CD4-positive, alpha-beta memory T cell (primary cell): ENCODE measurements around the gene CASP1. TPM values are rescaled to one million over a fixed set of nuclear protein-coding genes. Genes with fewer than 3 reads are reported as not detected.
A peak's percentile ranks its signal among the peaks of the same experiment; 100 is the strongest.

Experiments
- CTCF ChIA-PET: fragments of 350-600 bp; sonication (Branson Sonifier 250); formaldehyde crosslinking; loops from one replicate; lab custom pipeline; 2021; ENCODE audit warnings: inconsistent platforms; ENCODE audit not compliant: partially characterized antibody; lab: Charles Lee
- POLR2A ChIA-PET: fragments of 350-600 bp; sonication (Branson Sonifier 250); formaldehyde crosslinking; loops from one replicate; lab custom pipeline; 2021; ENCODE audit not compliant: partially characterized antibody; lab: Charles Lee
- DNase-seq, 5 donors: peaks; one replicate each; pipeline versions ENCODE4 v3.0.0 to v3.0.0-alpha.2; 2020 to 2022; ENCODE audit warnings: mixed read lengths in 1 of 5
- H3K27ac ChIP-seq: one replicate; pipeline ENCODE4 v1.7.0; 2013; ENCODE audit warnings: low read depth, low read length
- H3K27me3 ChIP-seq: 2 replicates; pipeline ENCODE4 v1.7.0; 2013; ENCODE audit warnings: mild to moderate bottlenecking, low read length, moderate library complexity; ENCODE audit not compliant: insufficient read depth
- H3K36me3 ChIP-seq: 2 replicates; pipeline ENCODE4 v1.7.0; 2013; ENCODE audit warnings: mild to moderate bottlenecking, low read length, moderate library complexity; ENCODE audit not compliant: insufficient read depth
- H3K4me1 ChIP-seq: 2 replicates; pipeline ENCODE4 v1.7.0; 2013; ENCODE audit warnings: mild to moderate bottlenecking, low read length, moderate library complexity; ENCODE audit not compliant: insufficient read depth
- H3K4me3 ChIP-seq, 2 donors: one replicate each; pipeline ENCODE4 v1.7.0; 2013; ENCODE audit warnings: low read length in 2 of 2, mild to moderate bottlenecking in 1 of 2
- H3K9me3 ChIP-seq, 2 donors: one replicate each; pipeline ENCODE4 v1.7.0; 2013; ENCODE audit warnings: low read length in 2 of 2, control low read depth in 1 of 2; ENCODE audit not compliant: control insufficient read depth in 1 of 2
- H3K27ac Mint-ChIP-seq, 7 donors: one replicate each; pipeline ENCODE4 v1.8.0; 2020 to 2021; ENCODE audit warnings: mixed read lengths in 7 of 7, mild to moderate bottlenecking in 6 of 7, inconsistent platforms in 3 of 7, moderate library complexity in 3 of 7
- H3K27me3 Mint-ChIP-seq, 2 donors: one replicate each; pipeline ENCODE4 v1.8.0; 2020 to 2021; ENCODE audit warnings: mixed read lengths in 2 of 2
- H3K36me3 Mint-ChIP-seq, 2 donors: one replicate each; pipeline ENCODE4 v1.8.0; 2020 to 2021; ENCODE audit warnings: mixed read lengths in 2 of 2, inconsistent platforms in 1 of 2, mild to moderate bottlenecking in 1 of 2
- H3K4me1 Mint-ChIP-seq, 4 donors: one replicate each; pipeline ENCODE4 v1.8.0; 2020 to 2021; ENCODE audit warnings: mixed read lengths in 4 of 4, mild to moderate bottlenecking in 1 of 4
- H3K4me3 Mint-ChIP-seq, 8 donors: one replicate each; pipeline ENCODE4 v1.8.0; 2020 to 2021; ENCODE audit warnings: mixed read lengths in 8 of 8, mild to moderate bottlenecking in 7 of 8, moderate library complexity in 6 of 8, inconsistent platforms in 3 of 8
- H3K9me3 Mint-ChIP-seq, 8 donors: one replicate each; pipeline ENCODE4 v1.8.0; 2020 to 2021; ENCODE audit warnings: mixed read lengths in 8 of 8, mild to moderate bottlenecking in 5 of 8, inconsistent platforms in 3 of 8, moderate library complexity in 1 of 8
- intact Hi-C: fragments of 100-400 bp; cut with micrococcal nuclease; formaldehyde crosslinking; loops from one replicate; pipeline ENCODE4 v1.15.1; 2023
- polyA plus RNA-seq, 2 donors: library from polyadenylated mRNA; unstranded; fragments of 300-500 nt; fragmentation: Illumina TruSeq; gene quantifications; one replicate each; pipeline ENCODE4 v1.2.3, GENCODE V29; 2021
- total RNA-seq, 2 experiments: library from RNA; stranded (reverse); gene quantifications; one replicate each; pipeline ENCODE4 v1.2.3, GENCODE V29; 2021

The CASP1 gene
- total and polyA plus RNA-seq, 4 experiments from 2014 or later = 74.8 to 195 (median 111) TPM

GRCh38 chr11:105057432-105057831 is 22.5 kb upstream of the CASP1 start:
- no peaks in the 10 kb centered on the region for H3K27me3 Mint-ChIP-seq
- no peak overlapping the region for H3K4me3 ChIP-seq
- peaks cover 0 to 2% (median 0%) of the 10 kb centered on the region in 8 donors for H3K9me3 Mint-ChIP-seq
- no peak for DNase-seq
- H3K36me3 Mint-ChIP-seq = peaks cover 11 to 19% of the 10 kb centered on the region in 2 donors
- ChIA-PET POLR2A (no interaction called here), CTCF (no interaction called here)
- no peaks in the 10 kb centered on the region for H3K9me3 ChIP-seq
- H3K27ac Mint-ChIP-seq = no peak overlapping the region
- no peak overlapping the region for H3K4me3 Mint-ChIP-seq
- intact Hi-C loops = no loop called here
- H3K4me1 Mint-ChIP-seq = no peaks in the 10 kb centered on the region
- no peaks in the 10 kb centered on the region for H3K36me3 ChIP-seq
- H3K27ac ChIP-seq = no peak overlapping the region
- H3K27me3 ChIP-seq = no peaks in the 10 kb centered on the region
- H3K4me1 ChIP-seq = no peaks in the 10 kb centered on the region

GRCh38 chr11:105056446-105056845 is 21.5 kb upstream of the CASP1 start:
- Histone ChIP-seq H3K36me3 (no peaks in the 10 kb centered on the region), H3K27ac (no peak overlapping the region), H3K9me3 (no peaks in the 10 kb centered on the region), H3K27me3 (no peaks in the 10 kb centered on the region), H3K4me3 (no peak overlapping the region), H3K4me1 (no peaks in the 10 kb centered on the region)
- no peak for DNase-seq
- H3K4me1 Mint-ChIP-seq = no peaks in the 10 kb centered on the region
- H3K9me3 Mint-ChIP-seq = peaks cover 0 to 2% (median 0%) of the 10 kb centered on the region in 8 donors
- peaks cover 3 to 9% of the 10 kb centered on the region in 2 donors for H3K36me3 Mint-ChIP-seq
- ChIA-PET POLR2A (no interaction called here), CTCF (no interaction called here)
- intact Hi-C loops = no loop called here
- no peak overlapping the region for H3K4me3 Mint-ChIP-seq
- H3K27me3 Mint-ChIP-seq = no peaks in the 10 kb centered on the region
- H3K27ac Mint-ChIP-seq = no peak overlapping the region

- no peaks in the 10 kb centered on the region for H3K4me1 Mint-ChIP-seq
- Histone ChIP-seq H3K9me3 (no peaks in the 10 kb centered on the region), H3K27ac (no peak overlapping the region), H3K4me3 (no peak overlapping the region), H3K27me3 (no peaks in the 10 kb centered on the region), H3K4me1 (no peaks in the 10 kb centered on the region), H3K36me3 (no peaks in the 10 kb centered on the region)
- no peaks in the 10 kb centered on the region for H3K27me3 Mint-ChIP-seq
- intact Hi-C loops = no loop called here
- H3K4me3 Mint-ChIP-seq = no peak overlapping the region
- H3K9me3 Mint-ChIP-seq = peaks cover 0 to 2% (median 0%) of the 10 kb centered on the region in 8 donors
- ChIA-PET POLR2A (no interaction called here), CTCF (no interaction called here)
- H3K27ac Mint-ChIP-seq = no peak overlapping the region
- DNase-seq = no peak
- peaks cover 0 to 3% of the 10 kb centered on the region in 2 donors for H3K36me3 Mint-ChIP-seq
Measured at GRCh38 chr11:105054723-105055493, 20.0 kb upstream of the CASP1 start.

- Mint-ChIP-seq H3K27ac (no peak overlapping the region), H3K4me3 (no peak overlapping the region), H3K27me3 (no peaks in the 10 kb centered on the region), H3K36me3 (peaks cover 0 to 3% of the 10 kb centered on the region in 2 donors), H3K4me1 (no peaks in the 10 kb centered on the region), H3K9me3 (peaks cover 0 to 2% (median 0%) of the 10 kb centered on the region in 8 donors)
- ChIA-PET CTCF (no interaction called here), POLR2A (no interaction called here)
- Histone ChIP-seq H3K4me3 (no peak overlapping the region), H3K27ac (no peak overlapping the region), H3K36me3 (no peaks in the 10 kb centered on the region), H3K27me3 (no peaks in the 10 kb centered on the region), H3K9me3 (no peaks in the 10 kb centered on the region), H3K4me1 (no peaks in the 10 kb centered on the region)
- DNase-seq = no peak
- intact Hi-C loops = no loop called here
Measured at GRCh38 chr11:105052487-105052886, 17.5 kb upstream of the CASP1 start.

- no peak for DNase-seq
- Histone ChIP-seq H3K36me3 (no peaks in the 10 kb centered on the region), H3K27ac (no peak overlapping the region), H3K27me3 (no peaks in the 10 kb centered on the region), H3K4me1 (peaks cover 4% of the 10 kb centered on the region), H3K9me3 (no peaks in the 10 kb centered on the region), H3K4me3 (no peak overlapping the region)
- H3K4me1 Mint-ChIP-seq = peaks cover 2 to 5% (median 4%) of the 10 kb centered on the region in 4 donors
- H3K36me3 Mint-ChIP-seq = peaks cover 0 to 3% of the 10 kb centered on the region in 2 donors
- H3K27ac Mint-ChIP-seq = no peak overlapping the region
- intact Hi-C loops = no loop called here
- H3K4me3 Mint-ChIP-seq = no peak overlapping the region
- ChIA-PET CTCF (no interaction called here), POLR2A (no interaction called here)
- peaks cover 0 to 2% (median 0%) of the 10 kb centered on the region in 8 donors for H3K9me3 Mint-ChIP-seq
- H3K27me3 Mint-ChIP-seq = no peaks in the 10 kb centered on the region
Measured at GRCh38 chr11:105051559-105051958, 16.6 kb upstream of the CASP1 start.

GRCh38 chr11:105049481-105049880 is 14.5 kb upstream of the CASP1 start:
- H3K4me1 ChIP-seq = peaks cover 15% of the 10 kb centered on the region
- intact Hi-C loops = loop anchor here (10.0 kb wide), 1 partner anchor 345 kb away; no protein-coding TSS in a partner anchor
- Mint-ChIP-seq H3K36me3 (peaks cover 3 to 7% of the 10 kb centered on the region in 2 donors), H3K9me3 (no peaks in the 10 kb centered on the region), H3K27me3 (no peaks in the 10 kb centered on the region), H3K4me3 (no peak overlapping the region), H3K4me1 (peaks cover 12 to 25% (median 16%) of the 10 kb centered on the region in 4 donors), H3K27ac (no peak overlapping the region)
- no peaks in the 10 kb centered on the region for H3K9me3 ChIP-seq
- H3K27ac ChIP-seq = no peak overlapping the region
- H3K27me3 ChIP-seq = no peaks in the 10 kb centered on the region
- ChIA-PET POLR2A (no interaction called here), CTCF (no interaction called here)
- no peaks in the 10 kb centered on the region for H3K36me3 ChIP-seq
- DNase-seq = no peak
- no peak overlapping the region for H3K4me3 ChIP-seq

GRCh38 chr11:105046898-105047579 is 12.1 kb upstream of the CASP1 start:
- no peak for DNase-seq
- intact Hi-C loops = loop anchor here (10.0 kb wide), 1 partner anchor 342 kb away; no protein-coding TSS in a partner anchor
- ChIA-PET POLR2A (interaction anchor here (0.6 kb wide), 1 partner anchor 12 kb away, joined by 3 read pairs; the partner anchor contains the start of gene CASP1), CTCF (interaction anchor here (1.3 kb wide), 1 partner anchor 19 kb away, joined by 3 read pairs; no protein-coding TSS in a partner anchor)
- Mint-ChIP-seq H3K36me3 (peaks cover 6 to 21% of the 10 kb centered on the region in 2 donors), H3K4me1 (peaks cover 25 to 48% (median 33%) of the 10 kb centered on the region in 4 donors), H3K27me3 (no peaks in the 10 kb centered on the region), H3K27ac (peak overlapping the region in 1 of 7 donors; percentile 43), H3K4me3 (peak overlapping the region in 6 of 8 donors; percentile 4 to 62 (median 31)), H3K9me3 (no peaks in the 10 kb centered on the region)
- no peaks in the 10 kb centered on the region for H3K36me3 ChIP-seq
- no peak overlapping the region for H3K27ac ChIP-seq
- H3K9me3 ChIP-seq = no peaks in the 10 kb centered on the region
- H3K27me3 ChIP-seq = no peaks in the 10 kb centered on the region
- no peak overlapping the region for H3K4me3 ChIP-seq
- peaks cover 31% of the 10 kb centered on the region for H3K4me1 ChIP-seq
